PFSK-1 (cell line): Measurements from ENCODE around the gene DCLRE1A.

Experiments used
- FOXP2 ChIP-seq: optimal IDR thresholded peaks from 2 replicates; pipeline ENCODE3; 2011; ENCODE audit warnings: borderline replicate concordance, control low read depth, inconsistent platforms; ENCODE audit not compliant: insufficient read depth; ENCODE audit errors: extremely low read length, extremely low read depth
- POLR2AphosphoS5 ChIP-seq: IDR thresholded peaks from 2 replicates; pipeline ENCODE4 v1.6.1; 2012; ENCODE audit warnings: low read depth, mild to moderate bottlenecking, control low read depth, low read length, moderate library complexity
- SIN3A ChIP-seq: IDR thresholded peaks from 2 replicates; pipeline ENCODE4 v1.6.1; 2012; ENCODE audit warnings: mild to moderate bottlenecking, low read length, moderate library complexity, borderline replicate concordance; ENCODE audit not compliant: insufficient read depth
- TAF1 ChIP-seq: IDR thresholded peaks from 2 replicates; pipeline ENCODE4 v1.6.1; 2012; ENCODE audit warnings: low read length, control low read depth, borderline replicate concordance; ENCODE audit not compliant: insufficient read depth
- TF ChIP-seq, protein P1 (sequence below), 2 experiments: IDR thresholded peaks; 2 replicates each; pipeline versions ENCODE4 v1.6.1 to v1.8.0; 2011 to 2012; ENCODE audit warnings: low read depth in 2 of 2, low read length in 2 of 2, control low read depth in 1 of 2, inconsistent platforms in 1 of 2, mild to moderate bottlenecking in 1 of 2, moderate library complexity in 1 of 2; ENCODE audit not compliant: insufficient read depth in 1 of 2

DCLRE1A gene

GRCh38 chr10:113820507-113820906, 33.4 kb downstream of the DCLRE1A start:
- TF ChIP-seq, protein P1, sequence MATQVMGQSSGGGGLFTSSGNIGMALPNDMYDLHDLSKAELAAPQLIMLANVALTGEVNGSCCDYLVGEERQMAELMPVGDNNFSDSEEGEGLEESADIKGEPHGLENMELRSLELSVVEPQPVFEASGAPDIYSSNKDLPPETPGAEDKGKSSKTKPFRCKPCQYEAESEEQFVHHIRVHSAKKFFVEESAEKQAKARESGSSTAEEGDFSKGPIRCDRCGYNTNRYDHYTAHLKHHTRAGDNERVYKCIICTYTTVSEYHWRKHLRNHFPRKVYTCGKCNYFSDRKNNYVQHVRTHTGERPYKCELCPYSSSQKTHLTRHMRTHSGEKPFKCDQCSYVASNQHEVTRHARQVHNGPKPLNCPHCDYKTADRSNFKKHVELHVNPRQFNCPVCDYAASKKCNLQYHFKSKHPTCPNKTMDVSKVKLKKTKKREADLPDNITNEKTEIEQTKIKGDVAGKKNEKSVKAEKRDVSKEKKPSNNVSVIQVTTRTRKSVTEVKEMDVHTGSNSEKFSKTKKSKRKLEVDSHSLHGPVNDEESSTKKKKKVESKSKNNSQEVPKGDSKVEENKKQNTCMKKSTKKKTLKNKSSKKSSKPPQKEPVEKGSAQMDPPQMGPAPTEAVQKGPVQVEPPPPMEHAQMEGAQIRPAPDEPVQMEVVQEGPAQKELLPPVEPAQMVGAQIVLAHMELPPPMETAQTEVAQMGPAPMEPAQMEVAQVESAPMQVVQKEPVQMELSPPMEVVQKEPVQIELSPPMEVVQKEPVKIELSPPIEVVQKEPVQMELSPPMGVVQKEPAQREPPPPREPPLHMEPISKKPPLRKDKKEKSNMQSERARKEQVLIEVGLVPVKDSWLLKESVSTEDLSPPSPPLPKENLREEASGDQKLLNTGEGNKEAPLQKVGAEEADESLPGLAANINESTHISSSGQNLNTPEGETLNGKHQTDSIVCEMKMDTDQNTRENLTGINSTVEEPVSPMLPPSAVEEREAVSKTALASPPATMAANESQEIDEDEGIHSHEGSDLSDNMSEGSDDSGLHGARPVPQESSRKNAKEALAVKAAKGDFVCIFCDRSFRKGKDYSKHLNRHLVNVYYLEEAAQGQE (IDR thresholded peaks at IDR 0.05; ENCODE audit: insufficient read depth in 1 of 2, low read depth in 2 of 2, low read length in 2 of 2): no peak
- TF ChIP-seq TAF1 (no peak), FOXP2 (no peak), POLR2AphosphoS5 (no peak), SIN3A (no peak)

DNA sequence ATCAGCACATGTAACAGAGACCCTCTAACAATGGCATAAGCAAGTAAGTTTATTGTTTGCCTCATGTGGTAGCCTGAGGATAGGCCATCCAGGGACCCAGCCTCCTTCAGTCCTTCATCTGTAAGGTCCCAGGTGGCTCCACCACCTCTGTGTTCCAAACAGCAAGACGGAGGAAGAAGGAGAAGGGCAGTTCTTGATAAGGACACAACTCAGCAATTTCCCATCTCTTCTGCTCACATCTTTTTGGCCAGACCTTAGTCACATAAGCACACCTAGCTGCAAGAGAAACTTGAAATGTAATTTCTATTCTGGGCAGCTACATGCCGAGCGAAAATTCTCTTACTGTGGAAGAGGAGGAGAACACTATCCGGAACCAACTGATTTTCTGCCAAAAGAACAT, 33.9 kb downstream of the DCLRE1A start:
- TF ChIP-seq FOXP2 (no peak), SIN3A (no peak)

DNA sequence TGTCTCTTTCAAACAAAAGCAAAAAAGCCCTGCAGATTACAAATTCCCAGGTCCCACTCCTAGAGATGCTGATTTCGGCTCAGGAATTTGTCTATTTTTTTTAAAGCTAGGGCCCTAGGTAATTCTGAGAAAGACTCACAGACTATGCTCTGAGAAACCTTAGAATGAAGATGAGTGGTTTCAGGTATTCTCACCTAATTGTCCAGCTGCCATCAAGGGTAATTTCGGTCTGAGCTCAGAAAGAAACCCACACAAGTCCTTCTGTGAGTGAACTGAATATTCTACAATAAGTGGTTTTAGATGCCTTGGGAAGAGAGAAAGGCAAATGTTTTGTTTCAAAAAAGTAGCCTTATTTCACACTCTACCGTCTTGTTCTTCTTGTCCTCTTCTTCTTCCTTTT, 45.7 kb downstream of the DCLRE1A start:
- TF ChIP-seq TAF1 (no peak), FOXP2 (no peak), SIN3A (no peak), POLR2AphosphoS5 (no peak)
- TF ChIP-seq, protein P1 (IDR thresholded peaks at IDR 0.05; ENCODE audit: insufficient read depth in 1 of 2, low read depth in 2 of 2, low read length in 2 of 2): no peak

- TF ChIP-seq SIN3A (no peak), POLR2AphosphoS5 (no peak)
These were observed 47.4 kb downstream of the DCLRE1A start for GRCh38 chr10:113806503-113806902.

- no peak for TF ChIP-seq FOXP2
- TF ChIP-seq SIN3A: no peak
- no peak for TF ChIP-seq TAF1
- TF ChIP-seq, protein P1 (IDR thresholded peaks at IDR 0.05; ENCODE audit: insufficient read depth in 1 of 2, low read depth in 2 of 2, low read length in 2 of 2): no peak
- TF ChIP-seq POLR2AphosphoS5: no peak
These were observed 50.9 kb downstream of the DCLRE1A start for GRCh38 chr10:113802997-113803396.

DNA sequence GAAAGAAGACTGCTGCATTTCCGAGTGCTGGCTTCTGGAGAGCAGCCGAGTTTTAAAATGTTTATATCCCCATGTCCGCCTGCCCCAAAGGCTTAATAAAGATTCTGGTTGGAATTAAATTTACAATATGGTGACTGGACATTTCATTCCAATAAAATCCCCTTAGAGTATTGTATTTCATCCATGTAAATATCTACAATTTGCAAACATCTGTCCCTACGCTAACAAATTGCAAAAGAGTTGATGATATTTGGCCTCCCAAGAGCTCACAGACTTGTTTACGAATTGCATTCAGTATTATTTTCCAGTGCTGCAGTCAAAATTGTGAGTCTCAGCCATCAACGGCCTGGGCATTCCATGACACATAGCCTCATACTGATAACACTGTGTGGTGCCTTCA, 52.3 kb downstream of the DCLRE1A start:
- TF ChIP-seq FOXP2 (no peak), SIN3A (no peak), POLR2AphosphoS5 (no peak), TAF1 (no peak)
- TF ChIP-seq, protein P1 (IDR thresholded peaks at IDR 0.05; ENCODE audit: insufficient read depth in 1 of 2, low read depth in 2 of 2, low read length in 2 of 2): no peak
